Measurements from ENCODE around the gene C1orf52.
A peak's percentile ranks its signal among the peaks of the same experiment; 100 is the strongest.

C1orf52 gene

GRCh38 chr1:85228972-85229371 is 30.5 kb downstream of the C1orf52 start:
- no peak for DNase-seq

GRCh38 chr1:85225624-85226380 is 33.7 kb downstream of the C1orf52 start:
- DNase-seq: no peak

- DNase-seq: peak; percentile 70 to 83
Measured at GRCh38 chr1:85224734-85225623, 34.5 kb downstream of the C1orf52 start.

GRCh38 chr1:85224295-85224694 is 35.2 kb downstream of the C1orf52 start:
- no peak for DNase-seq

GRCh38 chr1:85223334-85223733 is 36.1 kb downstream of the C1orf52 start:
- DNase-seq: no peak

- no peak for DNase-seq
Measured at GRCh38 chr1:85220756-85221201, 38.7 kb downstream of the C1orf52 start.

GRCh38 chr1:85219853-85220610 is 39.4 kb downstream of the C1orf52 start:
- DNase-seq: no peak

GRCh38 chr1:85216697-85217096 is 42.8 kb downstream of the C1orf52 start:
- DNase-seq: no peak

GRCh38 chr1:85214654-85215053 is 44.8 kb downstream of the C1orf52 start:
- no peak for DNase-seq

- DNase-seq: no peak
Measured at GRCh38 chr1:85208488-85208887, 51.0 kb downstream of the C1orf52 start.

- DNase-seq: no peak
Measured at GRCh38 chr1:85203573-85204171, 55.8 kb downstream of the C1orf52 start.

GRCh38 chr1:85202864-85203255 is 56.6 kb downstream of the C1orf52 start:
- DNase-seq: no peak

- no peak for DNase-seq
Measured at GRCh38 chr1:85202092-85202863, 57.2 kb downstream of the C1orf52 start.

- DNase-seq: peak in 1 of 2 experiments; percentile 12
Measured at GRCh38 chr1:85201340-85202091, 57.9 kb downstream of the C1orf52 start.

GRCh38 chr1:85200463-85201339 is 58.8 kb downstream of the C1orf52 start, which contains the start of gene SYDE2:
SYDE2 (minus strand) TSS chr1:85201016; CDS start chr1:85200996, 20 bp downstream.
- DNase-seq: peak; percentile 36 to 60
